ENCODE measurements around the gene HSD17B3.
"Not testable (repeated sequence)": the region's sequence is repeated elsewhere in the genome, so short reads cannot be mapped to it uniquely, and the experiment has no call there.

HSD17B3 gene

GRCh38 chr9:96192710-96193109 lies 109.3 kb downstream of the HSD17B3 start:
- DNase-seq: no peak

GRCh38 chr9:96189995-96190394 lies 112.0 kb downstream of the HSD17B3 start:
- no peak for DNase-seq

GRCh38 chr9:96189581-96189980 lies 112.4 kb downstream of the HSD17B3 start:
- not testable (repeated sequence) for DNase-seq

- no peak for DNase-seq
These were observed 113.4 kb downstream of the HSD17B3 start for GRCh38 chr9:96188571-96188970.

GRCh38 chr9:96187151-96187555 lies 114.8 kb downstream of the HSD17B3 start:
- DNase-seq: no peak

- DNase-seq: no peak
These were observed 115.4 kb downstream of the HSD17B3 start for GRCh38 chr9:96186591-96187011.

GRCh38 chr9:96185518-96186156 lies 116.3 kb downstream of the HSD17B3 start:
- no peak for DNase-seq

Measured in stimulated activated CD4-positive, alpha-beta T cell treated with anti-CD3 and anti-CD28 coated beads, Interleukin-4, amount 100 ng/mL, for 1 hour (primary cell).